ENCODE results near the gene MTPN. TPM values are rescaled to one million over a fixed set of nuclear protein-coding genes. Genes with fewer than 3 reads are reported as not detected.

MTPN gene
- total RNA-seq, 4 donors from 2014 or later: 59.6 to 83.3 (median 71.2) TPM

GRCh38 chr7:135980012-135980551 is 2.9 kb upstream of the MTPN start:
- TF ChIP-seq CTCF (IDR thresholded peaks at IDR 0.05): no peak
- no peak for TF ChIP-seq POLR2A (IDR thresholded peaks at IDR 0.05)
- 48 to 51% methylated on average over 2 of the region's 2 CpGs for WGBS, 2 donors
- no peak overlapping the region for H3K4me3 ChIP-seq (ENCODE audit: low read depth, poor library complexity, severe bottlenecking)
- DNase-seq (ENCODE audit: low spot score in 2 of 2): no peak
- intact Hi-C loops (cut with DNase I; ENCODE audit: low total_unique reads): no loop called here

GRCh38 chr7:135979471-135980011 is 2.4 kb upstream of the MTPN start:
- intact Hi-C loops (cut with DNase I; ENCODE audit: low total_unique reads): no loop called here
- no peak overlapping the region for H3K4me3 ChIP-seq (ENCODE audit: low read depth, poor library complexity, severe bottlenecking)
- no peak for DNase-seq (ENCODE audit: low spot score in 2 of 2)
- TF ChIP-seq CTCF (IDR thresholded peaks at IDR 0.05) (no peak), POLR2A (IDR thresholded peaks at IDR 0.05) (no peak)

- TF ChIP-seq POLR2A (IDR thresholded peaks at IDR 0.05) (no peak), CTCF (IDR thresholded peaks at IDR 0.05) (no peak)
- DNase-seq (ENCODE audit: low spot score in 2 of 2): no peak
- intact Hi-C loops (cut with DNase I; ENCODE audit: low total_unique reads): no loop called here
- WGBS, 2 donors: 90 to 93% methylated on average over 4 of the region's 4 CpGs
- H3K4me3 ChIP-seq (ENCODE audit: low read depth, poor library complexity, severe bottlenecking): no peak overlapping the region
Observed at GRCh38 chr7:135978624-135979023, 1.5 kb upstream of the MTPN start.

GRCh38 chr7:135977742-135978066 is 545 bp upstream of the MTPN start:
- intact Hi-C loops (cut with DNase I; ENCODE audit: low total_unique reads): no loop called here
- H3K4me3 ChIP-seq (ENCODE audit: low read depth, poor library complexity, severe bottlenecking): peak overlapping the region; percentile 100
- WGBS, 2 donors: 14 to 42% methylated on average over 6 of the region's 6 CpGs
- TF ChIP-seq CTCF (IDR thresholded peaks at IDR 0.05): no peak
- TF ChIP-seq POLR2A (IDR thresholded peaks at IDR 0.05): no peak
- no peak for DNase-seq (ENCODE audit: low spot score in 2 of 2)

- intact Hi-C loops (cut with DNase I; ENCODE audit: low total_unique reads): no loop called here
- no peak for DNase-seq (ENCODE audit: low spot score in 2 of 2)
- H3K4me3 ChIP-seq (ENCODE audit: low read depth, poor library complexity, severe bottlenecking): peak overlapping the region; percentile 100
- 3 to 6% methylated on average over 13 of the region's 13 CpGs for WGBS, 2 donors
- TF ChIP-seq POLR2A (IDR thresholded peaks at IDR 0.05): no peak
- no peak for TF ChIP-seq CTCF (IDR thresholded peaks at IDR 0.05)
Observed at GRCh38 chr7:135976312-135977006, 700 bp downstream of the MTPN start.

Data from lower leg skin (tissue), 4 donors.